ENCODE results near the gene AFAP1L2.

The AFAP1L2 gene

GRCh38 chr10:114271779-114272167 lies 132.5 kb downstream of the AFAP1L2 start:
- DNase-seq (ENCODE audit: low read depth in 2 of 2), result no peak

- no peak for DNase-seq (ENCODE audit: low read depth in 2 of 2)
Measured at GRCh38 chr10:114271075-114271778, 133.1 kb downstream of the AFAP1L2 start.

- no peak for DNase-seq (ENCODE audit: low read depth in 2 of 2)
Measured at GRCh38 chr10:114266521-114266920, 137.8 kb downstream of the AFAP1L2 start.

- no peak for DNase-seq (ENCODE audit: low read depth in 2 of 2)
Measured at GRCh38 chr10:114265392-114266053, 138.8 kb downstream of the AFAP1L2 start.

GRCh38 chr10:114262496-114262895 lies 141.8 kb downstream of the AFAP1L2 start:
- DNase-seq (ENCODE audit: low read depth in 2 of 2), result no peak

GRCh38 chr10:114261076-114261475 lies 143.2 kb downstream of the AFAP1L2 start:
- no peak for DNase-seq (ENCODE audit: low read depth in 2 of 2)

GRCh38 chr10:114260366-114260765 lies 143.9 kb downstream of the AFAP1L2 start:
- no peak for DNase-seq (ENCODE audit: low read depth in 2 of 2)

- no peak for DNase-seq (ENCODE audit: low read depth in 2 of 2)
Measured at GRCh38 chr10:114259824-114260223, 144.5 kb downstream of the AFAP1L2 start.

GRCh38 chr10:114258274-114258840 lies 145.9 kb downstream of the AFAP1L2 start:
- no peak for DNase-seq (ENCODE audit: low read depth in 2 of 2)

GRCh38 chr10:114257498-114257897 lies 146.8 kb downstream of the AFAP1L2 start:
- no peak for DNase-seq (ENCODE audit: low read depth in 2 of 2)

GRCh38 chr10:114256822-114257221 lies 147.5 kb downstream of the AFAP1L2 start:
- DNase-seq (ENCODE audit: low read depth in 2 of 2), result no peak

GRCh38 chr10:114256008-114256765 lies 148.1 kb downstream of the AFAP1L2 start:
- DNase-seq (ENCODE audit: low read depth in 2 of 2), result no peak

- no peak for DNase-seq (ENCODE audit: low read depth in 2 of 2)
Measured at GRCh38 chr10:114255227-114255626, 149.1 kb downstream of the AFAP1L2 start.

- DNase-seq (ENCODE audit: low read depth in 2 of 2), result no peak
Measured at GRCh38 chr10:114252883-114253282, 151.4 kb downstream of the AFAP1L2 start.

GRCh38 chr10:114252092-114252491 lies 152.2 kb downstream of the AFAP1L2 start:
- no peak for DNase-seq (ENCODE audit: low read depth in 2 of 2)

- no peak for DNase-seq (ENCODE audit: low read depth in 2 of 2)
Measured at GRCh38 chr10:114250716-114251115, 153.6 kb downstream of the AFAP1L2 start.

GRCh38 chr10:114250236-114250635 lies 154.1 kb downstream of the AFAP1L2 start:
- DNase-seq (ENCODE audit: low read depth in 2 of 2), result no peak

- no peak for DNase-seq (ENCODE audit: low read depth in 2 of 2)
Measured at GRCh38 chr10:114246679-114247305, 157.5 kb downstream of the AFAP1L2 start.

- DNase-seq (ENCODE audit: low read depth in 2 of 2), result no peak
Measured at GRCh38 chr10:114245121-114245791, 159.0 kb downstream of the AFAP1L2 start.

All from stimulated activated CD4-positive, alpha-beta T cell treated with anti-CD3 and anti-CD28 coated beads, Interleukin-1b, Interleukin-23, amount 100 ng/mL, for 1 hour (primary cell).